OCI-LY3 (cell line): ENCODE data around the gene CAPZB.

Experiments used
- EZH2phosphoT487 ChIP-seq: fragments of 200-600 bp; shearing (Covaris generic); IDR thresholded peaks from 2 replicates; pipeline ENCODE4 v1.6.1; 2018; ENCODE audit warnings: antibody characterized with exemption, mixed run types, low read depth
- TF ChIP-seq, protein P1 (sequence below): fragments of 200-600, 300-600 bp; sonication (generic); IDR thresholded peaks from 2 replicates; pipeline ENCODE4 v1.5.1; 2014; ENCODE audit warnings: antibody characterized with exemption, low read length, low read depth

GRCh38 chr1:19381261-19381660 is 104.1 kb downstream of the CAPZB start:
- TF ChIP-seq, protein P1, sequence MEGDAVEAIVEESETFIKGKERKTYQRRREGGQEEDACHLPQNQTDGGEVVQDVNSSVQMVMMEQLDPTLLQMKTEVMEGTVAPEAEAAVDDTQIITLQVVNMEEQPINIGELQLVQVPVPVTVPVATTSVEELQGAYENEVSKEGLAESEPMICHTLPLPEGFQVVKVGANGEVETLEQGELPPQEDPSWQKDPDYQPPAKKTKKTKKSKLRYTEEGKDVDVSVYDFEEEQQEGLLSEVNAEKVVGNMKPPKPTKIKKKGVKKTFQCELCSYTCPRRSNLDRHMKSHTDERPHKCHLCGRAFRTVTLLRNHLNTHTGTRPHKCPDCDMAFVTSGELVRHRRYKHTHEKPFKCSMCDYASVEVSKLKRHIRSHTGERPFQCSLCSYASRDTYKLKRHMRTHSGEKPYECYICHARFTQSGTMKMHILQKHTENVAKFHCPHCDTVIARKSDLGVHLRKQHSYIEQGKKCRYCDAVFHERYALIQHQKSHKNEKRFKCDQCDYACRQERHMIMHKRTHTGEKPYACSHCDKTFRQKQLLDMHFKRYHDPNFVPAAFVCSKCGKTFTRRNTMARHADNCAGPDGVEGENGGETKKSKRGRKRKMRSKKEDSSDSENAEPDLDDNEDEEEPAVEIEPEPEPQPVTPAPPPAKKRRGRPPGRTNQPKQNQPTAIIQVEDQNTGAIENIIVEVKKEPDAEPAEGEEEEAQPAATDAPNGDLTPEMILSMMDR = no peak
- TF ChIP-seq EZH2phosphoT487 = no peak
